PC-3 (cell line): ENCODE results near the gene KRT8. TPM values are rescaled to one million over a fixed set of nuclear protein-coding genes. Genes with fewer than 3 reads are reported as not detected.

Experiments
- ATAC-seq: fragments of 200-7000 bp; cut with Tn5 transposase; 2 replicates; pipeline ENCODE4 v1.9.1; 2020; ENCODE audit warnings: mild to moderate bottlenecking, moderate library complexity
- BruUV-seq: library from RNA; stranded (reverse); fragments of 400-500 nt; replicated peaks from 2 replicates; lab custom pipeline; 2021; lab: Mats Ljungman, UMichigan
- CTCF ChIA-PET: fragments of 300-600 bp; sonication (Branson Sonifier 250); formaldehyde crosslinking; loops from one replicate; lab custom pipeline; 2022; ENCODE audit warnings: antibody characterized with exemption; lab: Charles Lee
- POLR2A ChIA-PET: fragments of 300-600 bp; sonication (Branson Sonifier 250); formaldehyde crosslinking; loops from one replicate; lab custom pipeline; 2022; ENCODE audit warnings: antibody characterized with exemption; ENCODE audit not compliant: unreplicated experiment; lab: Charles Lee
- DNase-seq: peaks from one replicate; pipeline ENCODE4 v3.0.0-alpha.2; 2015
- H2AFZ ChIP-seq: fragments of 300-600 bp; sonication (generic); 2 replicates; pipeline ENCODE4 v1.6.0; 2016; ENCODE audit warnings: antibody characterized with exemption, low read length
- H3F3A ChIP-seq: fragments of 300-600 bp; sonication (generic); one replicate; pipeline ENCODE4 v1.6.0; 2017; ENCODE audit warnings: antibody characterized with exemption, low read length, control low read depth, mild to moderate bottlenecking; ENCODE audit not compliant: unreplicated experiment
- H3K27ac ChIP-seq: fragments of 300-600 bp; sonication (generic); 2 replicates; pipeline ENCODE4 v1.5.1; 2016; ENCODE audit warnings: mild to moderate bottlenecking, low read length
- H3K27me3 ChIP-seq: fragments of 300-600 bp; sonication (generic); 2 replicates; pipeline ENCODE4 v1.6.1; 2016; ENCODE audit warnings: low read length, mixed read lengths
- H3K36me3 ChIP-seq: fragments of 300-600 bp; sonication (generic); 2 replicates; pipeline ENCODE4 v1.6.1; 2016; ENCODE audit warnings: low read depth, mixed run types, low read length, mixed read lengths
- H3K4me1 ChIP-seq: fragments of 300-600 bp; sonication (generic); 2 replicates; pipeline ENCODE4 v1.5.1; 2016; ENCODE audit warnings: low read length; ENCODE audit not compliant: insufficient read depth
- H3K4me2 ChIP-seq: fragments of 300-600 bp; sonication (generic); 2 replicates; pipeline ENCODE4 v1.6.0; 2016; ENCODE audit warnings: low read length
- H3K4me3 ChIP-seq: fragments of 300-600 bp; sonication (generic); 2 replicates; pipeline ENCODE4 v1.5.1; 2016; ENCODE audit warnings: mild to moderate bottlenecking, low read length, mixed read lengths
- H3K79me2 ChIP-seq: fragments of 300-600 bp; sonication (generic); 2 replicates; pipeline ENCODE4 v1.6.1; 2017; ENCODE audit warnings: low read length, mixed read lengths
- H3K9ac ChIP-seq: fragments of 300-600 bp; sonication (generic); 2 replicates; pipeline ENCODE4 v1.6.0; 2016; ENCODE audit warnings: mild to moderate bottlenecking, low read length
- H3K9me2 ChIP-seq: fragments of 300-600 bp; sonication (generic); replicated peaks from 2 replicates; pipeline ENCODE4 v1.6.1; 2016; ENCODE audit warnings: mixed run types, low read length, mixed read lengths
- H3K9me3 ChIP-seq: fragments of 300-600 bp; sonication (generic); 2 replicates; pipeline ENCODE4 v1.6.1; 2016; ENCODE audit warnings: low read length, mixed read lengths
- H4K20me1 ChIP-seq: fragments of 300-600 bp; sonication (generic); 2 replicates; pipeline ENCODE4 v1.6.1; 2016; ENCODE audit warnings: low read length, mixed read lengths
- EZH2 ChIP-seq: fragments of 300-600 bp; sonication (generic); IDR thresholded peaks from one replicate; pipeline ENCODE4 v1.6.1; 2017; ENCODE audit warnings: antibody characterized with exemption, mild to moderate bottlenecking, low read length; ENCODE audit not compliant: unreplicated experiment
- EZH2phosphoT487 ChIP-seq: fragments of 300-600 bp; sonication (generic); IDR thresholded peaks from 2 replicates; pipeline ENCODE4 v1.6.1; 2018; ENCODE audit warnings: mild to moderate bottlenecking, antibody characterized with exemption, low read length, borderline replicate concordance
- intact Hi-C: fragments of 100-400 bp; cut with micrococcal nuclease; formaldehyde crosslinking; loops from 2 replicates; pipeline ENCODE4 v1.9.0; 2023
- total RNA-seq: library from RNA; depleted of rRNA; stranded (reverse); fragments of >200 nt; gene quantifications from 2 replicates; pipeline ENCODE4 v1.2.3, GENCODE V29; 2014
- TF ChIP-seq, protein P1 (sequence below): fragments of 300-600 bp; sonication (generic); conservative IDR thresholded peaks from 2 replicates; pipeline ENCODE4 v1.5.1; 2017; ENCODE audit warnings: antibody characterized with exemption, low read depth, mild to moderate bottlenecking, low read length

Gene KRT8
- total RNA-seq, 1 experiment from 2014 or later: 719 TPM

DNA sequence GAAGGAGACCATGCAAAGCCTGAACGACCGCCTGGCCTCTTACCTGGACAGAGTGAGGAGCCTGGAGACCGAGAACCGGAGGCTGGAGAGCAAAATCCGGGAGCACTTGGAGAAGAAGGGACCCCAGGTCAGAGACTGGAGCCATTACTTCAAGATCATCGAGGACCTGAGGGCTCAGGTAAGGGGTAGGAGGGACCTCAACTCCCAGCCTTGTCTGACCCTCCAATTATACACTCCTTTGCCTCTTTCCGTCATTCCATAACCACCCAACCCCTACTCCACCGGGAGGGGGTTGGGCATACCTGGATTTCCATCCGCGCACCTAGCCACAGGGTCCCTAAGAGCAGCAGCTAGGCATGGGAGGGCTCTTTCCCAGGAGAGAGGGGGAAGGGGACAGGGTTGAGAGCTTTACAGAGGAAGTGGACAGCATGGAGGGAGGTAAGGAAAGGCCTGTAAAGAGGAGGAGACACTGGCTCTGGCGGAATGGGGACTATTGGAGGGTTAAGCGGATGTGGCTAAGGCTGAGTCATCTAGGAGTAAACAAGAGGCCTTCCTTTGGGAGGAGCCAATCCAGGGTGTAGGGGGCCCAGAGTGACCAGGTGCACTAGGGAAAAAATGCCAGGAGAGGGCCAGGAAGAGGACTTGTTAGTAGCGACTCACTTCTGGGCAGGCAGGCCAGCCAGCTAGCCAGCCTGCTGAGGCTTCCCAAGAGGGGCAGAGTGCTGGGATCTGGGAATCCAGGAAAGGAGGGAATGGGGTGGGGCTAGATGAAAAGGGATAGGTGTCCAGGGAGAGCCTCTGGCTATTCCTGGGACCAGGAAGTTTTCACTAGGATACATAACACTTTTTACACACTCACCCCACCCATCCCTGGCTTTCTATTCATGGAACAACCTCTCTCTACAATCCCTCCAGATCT lies 44.8 kb upstream of the KRT8 start:
- intact Hi-C loops: loop anchor here (1.0 kb wide), 2 partner anchors 23 to 44 kb away; partner anchors contain the start of gene KRT8
- no peak overlapping the region for H2AFZ ChIP-seq

DNA sequence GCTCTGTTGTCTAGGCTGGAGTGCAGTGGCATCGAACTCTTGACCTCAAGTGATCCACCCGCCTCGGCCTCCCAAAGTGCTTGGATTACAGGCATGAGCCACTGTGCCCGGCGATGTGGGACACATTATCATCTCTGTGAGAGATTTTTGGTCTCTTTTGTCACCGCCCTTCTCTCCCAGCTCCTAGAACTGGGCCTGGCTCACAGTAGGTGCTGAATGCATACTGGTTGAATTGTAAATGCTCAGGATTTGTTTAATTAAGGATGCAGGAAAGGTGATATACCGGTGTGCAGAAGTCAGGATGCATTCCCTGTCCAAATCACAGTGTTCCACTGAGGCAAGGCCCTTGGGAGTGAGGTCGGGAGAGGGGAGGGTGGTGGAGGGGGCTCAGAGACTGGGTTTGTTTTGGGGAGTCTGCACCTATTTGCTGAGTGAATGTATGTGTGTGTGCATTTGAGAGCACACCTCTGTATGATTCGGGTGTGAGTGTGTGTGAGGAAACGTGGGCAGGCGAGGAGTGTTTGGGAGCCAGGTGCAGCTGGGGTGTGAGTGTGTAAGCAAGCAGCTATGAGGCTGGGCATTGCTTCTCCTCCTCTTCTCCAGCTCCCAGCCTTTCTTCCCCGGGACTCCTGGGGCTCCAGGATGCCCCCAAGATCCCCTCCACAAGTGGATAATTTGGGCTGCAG lies 43.0 kb upstream of the KRT8 start:
- TF ChIP-seq EZH2phosphoT487 (no peak), EZH2 (no peak)
- TF ChIP-seq, protein P1, sequence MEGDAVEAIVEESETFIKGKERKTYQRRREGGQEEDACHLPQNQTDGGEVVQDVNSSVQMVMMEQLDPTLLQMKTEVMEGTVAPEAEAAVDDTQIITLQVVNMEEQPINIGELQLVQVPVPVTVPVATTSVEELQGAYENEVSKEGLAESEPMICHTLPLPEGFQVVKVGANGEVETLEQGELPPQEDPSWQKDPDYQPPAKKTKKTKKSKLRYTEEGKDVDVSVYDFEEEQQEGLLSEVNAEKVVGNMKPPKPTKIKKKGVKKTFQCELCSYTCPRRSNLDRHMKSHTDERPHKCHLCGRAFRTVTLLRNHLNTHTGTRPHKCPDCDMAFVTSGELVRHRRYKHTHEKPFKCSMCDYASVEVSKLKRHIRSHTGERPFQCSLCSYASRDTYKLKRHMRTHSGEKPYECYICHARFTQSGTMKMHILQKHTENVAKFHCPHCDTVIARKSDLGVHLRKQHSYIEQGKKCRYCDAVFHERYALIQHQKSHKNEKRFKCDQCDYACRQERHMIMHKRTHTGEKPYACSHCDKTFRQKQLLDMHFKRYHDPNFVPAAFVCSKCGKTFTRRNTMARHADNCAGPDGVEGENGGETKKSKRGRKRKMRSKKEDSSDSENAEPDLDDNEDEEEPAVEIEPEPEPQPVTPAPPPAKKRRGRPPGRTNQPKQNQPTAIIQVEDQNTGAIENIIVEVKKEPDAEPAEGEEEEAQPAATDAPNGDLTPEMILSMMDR: no peak
- Histone ChIP-seq H2AFZ (no peak overlapping the region), H3K27me3 (no peaks in the 10 kb centered on the region), H3K9me3 (no peaks in the 10 kb centered on the region), H3K4me1 (peaks cover 57% of the 10 kb centered on the region), H3K9ac (peak overlapping the region; percentile 89), H3F3A (peaks cover 8% of the 10 kb centered on the region), H3K4me3 (peak overlapping the region; percentile 94), H3K27ac (peak overlapping the region; percentile 84), H3K4me2 (peak overlapping the region; percentile 98), H3K79me2 (peaks cover 42% of the 10 kb centered on the region), H3K9me2 (no peaks in the 10 kb centered on the region), H3K36me3 (peaks cover 29% of the 10 kb centered on the region), H4K20me1 (peaks cover 34% of the 10 kb centered on the region)
- POLR2A ChIA-PET: interaction anchor here (0.6 kb wide), 1 partner anchor 42 kb away, joined by 3 read pairs; no protein-coding TSS in a partner anchor
- ATAC-seq (no peak), DNase-seq (no peak)
- no TSS peak for BruUV-seq
- intact Hi-C loops: no loop called here
- CTCF ChIA-PET: interaction anchor here (0.8 to 1.2 kb wide), 2 partner anchors 10 to 43 kb away, joined by 4 to 6 read pairs; partner anchors contain the start of gene KRT8

More for the DNA sequence above, 44.8 kb upstream of the KRT8 start:
- ChIA-PET CTCF (interaction anchor here (0.5 to 0.9 kb wide), 3 partner anchors 12 to 45 kb away, joined by 3 to 5 read pairs (median 4); partner anchors contain the start of gene KRT8), POLR2A (interaction anchor here (0.5 to 2.2 kb wide), 8 partner anchors 13 to 119 kb away, joined by 3 to 18 read pairs (median 6); partner anchors contain the start of genes EIF4B and KRT8)
- DNase-seq: peak; percentile 96
- peaks cover 39% of the 10 kb centered on the region for H4K20me1 ChIP-seq
- H3K9me2 ChIP-seq: no peaks in the 10 kb centered on the region
- H3K9me3 ChIP-seq: no peaks in the 10 kb centered on the region
- no peak for TF ChIP-seq EZH2phosphoT487
- TF ChIP-seq EZH2: no peak
- TF ChIP-seq, protein P1: no peak
- H3K4me3 ChIP-seq: peak overlapping the region; percentile 94
- H3K79me2 ChIP-seq: peaks cover 42% of the 10 kb centered on the region
- no peaks in the 10 kb centered on the region for H3K27me3 ChIP-seq
- peaks cover 57% of the 10 kb centered on the region for H3K4me1 ChIP-seq
- H3K36me3 ChIP-seq: peaks cover 33% of the 10 kb centered on the region
- H3K4me2 ChIP-seq: peak overlapping the region; percentile 98
- peak; percentile 78 for ATAC-seq
- TSS peak; percentile 96 for BruUV-seq
- H3K27ac ChIP-seq: peak overlapping the region; percentile 84
- H3F3A ChIP-seq: peaks cover 8% of the 10 kb centered on the region
- H3K9ac ChIP-seq: peak overlapping the region; percentile 89
